K562 (cell line): Measurements from ENCODE around the gene STAT6. TPM values are rescaled to one million over a fixed set of nuclear protein-coding genes. Genes with fewer than 3 reads are reported as not detected.

Source experiments
- BRD9 ChIP-seq: fragments of 450-650 bp; IDR thresholded peaks from 2 replicates; pipeline ENCODE4 v1.6.1; 2018; ENCODE audit warnings: low read depth; ENCODE audit not compliant: partially characterized antibody
- CREM ChIP-seq: IDR thresholded peaks from 2 replicates; pipeline ENCODE4 v1.6.1; 2014; ENCODE audit warnings: antibody characterized with exemption, low read depth
- DPF2 ChIP-seq: fragments of 450-650 bp; IDR thresholded peaks from 2 replicates; pipeline ENCODE4 v1.6.1; 2016
- E2F5 ChIP-seq: sonication (generic); formaldehyde crosslinking; IDR thresholded peaks from 2 replicates; pipeline ENCODE4 v1.8.0; 2022; ENCODE audit warnings: mild to moderate bottlenecking, missing genetic modification reagents
- E2F6 ChIP-seq, 2 experiments: IDR thresholded peaks; 2 replicates each; pipeline ENCODE4 v1.6.1; 2011; ENCODE audit warnings: borderline replicate concordance in 1 of 2, control low read depth in 1 of 2, low read depth in 1 of 2, low read length in 1 of 2, mild to moderate bottlenecking in 1 of 2, mixed read lengths in 1 of 2, moderate library complexity in 1 of 2; ENCODE audit not compliant: insufficient read depth in 1 of 2, insufficient read length in 1 of 2, poor library complexity in 1 of 2, severe bottlenecking in 1 of 2; ENCODE audit errors: extremely low read depth in 1 of 2
- EGR1 ChIP-seq: fragments of 450-650 bp; conservative IDR thresholded peaks from 2 replicates; pipeline ENCODE4 v1.6.1; 2017; ENCODE audit warnings: mild to moderate bottlenecking
- ERF ChIP-seq: fragments of 450-650 bp; formaldehyde crosslinking; IDR thresholded peaks from 2 replicates; pipeline ENCODE4 v1.4.0; 2020; ENCODE audit warnings: mild to moderate bottlenecking, mixed read lengths
- NFIC ChIP-seq: fragments of 450-650 bp; IDR thresholded peaks from 2 replicates; pipeline ENCODE4 v1.6.1; 2017; ENCODE audit warnings: mild to moderate bottlenecking, inconsistent platforms
- POLR2H ChIP-seq: IDR thresholded peaks from 2 replicates; pipeline ENCODE4 v1.6.1; 2016; ENCODE audit warnings: missing genetic modification characterization, low read depth, mild to moderate bottlenecking, control low read depth, missing compliant biosample characterization, moderate library complexity
- PREB ChIP-seq: sonication (generic); formaldehyde crosslinking; IDR thresholded peaks from 2 replicates; pipeline ENCODE4 v1.8.1; 2023; ENCODE audit warnings: mild to moderate bottlenecking, missing genetic modification reagents
- TAL1 ChIP-seq: fragments of 450-650 bp; IDR thresholded peaks from 2 replicates; pipeline ENCODE4 v1.6.1; 2016; ENCODE audit warnings: mild to moderate bottlenecking
- USF1 ChIP-seq: sonication (generic); formaldehyde crosslinking; IDR thresholded peaks from 2 replicates; pipeline ENCODE4 v1.9.0; 2022; ENCODE audit warnings: mild to moderate bottlenecking, missing genetic modification reagents
- polyA plus RNA-seq, 8 experiments: library from polyadenylated mRNA; depleted of rRNA in 4 of 8; stranded (reverse) in 5 of 8; unstranded in 3 of 8; fragments of >200 nt; fragmentation: Nextera tagmentation in 2 of 8; fragmentation: Illumina TruSeq in 1 of 8; extraction: Ambion mirVana in 2 of 8; extraction: Trizol in 1 of 8; gene quantifications; 2 replicates each; pipeline versions ENCODE4 v1.2.1 to v1.2.3, GENCODE V29; 2011 to 2014; ENCODE audit warnings: inconsistent platforms in 1 of 8, missing spikeins in 1 of 8
- total RNA-seq, 7 experiments: library from RNA; depleted of rRNA in 6 of 7; stranded (reverse); fragments of >200 nt in 6 of 7; fragmentation: Illumina TruSeq in 2 of 7; extraction: Trizol in 2 of 7; gene quantifications; 2 replicates each; pipeline versions ENCODE4 v1.2.1 to v1.2.3, GENCODE V29; 2011 to 2021; ENCODE audit warnings: low replicate concordance in 1 of 7

The STAT6 gene
- total and polyA plus RNA-seq, 9 of the 15 experiments (the other 6 are each of a cell fraction or from before 2014, with no cell fraction given), result 2.4 to 49.5 (median 26.5) TPM

- TF ChIP-seq PREB (CRISPR knock-in tag) (no peak), POLR2H (tag) (peak; percentile 29; the same call in 1 of the 2 replicates), EGR1 (peak; percentile 99), CREM (peak; percentile 35; the same call in 1 of the 2 replicates), USF1 (CRISPR knock-in tag) (no peak), E2F6 (IDR thresholded peaks at IDR 0.05; ENCODE audit: borderline replicate concordance in 1 of 2, extremely low read depth in 1 of 2, insufficient read depth in 1 of 2, insufficient read length in 1 of 2, low read depth in 1 of 2, low read length in 1 of 2, poor library complexity in 1 of 2, severe bottlenecking in 1 of 2) (peak in 1 of 2 experiments; percentile 76), DPF2 (peak; percentile 37; the same call in 1 of the 2 replicates), BRD9 (peak; percentile 36), E2F5 (CRISPR knock-in tag) (no peak), NFIC (0 out of 2 replicates have a peak, but pooled peaks have one; percentile 2), TAL1 (no peak), ERF (CRISPR knock-in tag) (0 out of 2 replicates have a peak, but pooled peaks have one; percentile 46)
These were observed 24.6 kb downstream of the STAT6 start (continued) for GRCh38 chr12:57086493-57087009.
